ENCODE data around the gene KIF3A. TPM values are rescaled to one million over a fixed set of nuclear protein-coding genes. Genes with fewer than 3 reads are reported as not detected.

The KIF3A gene
- total RNA-seq, 1 experiment from 2014 or later = 12.7 TPM

DNA sequence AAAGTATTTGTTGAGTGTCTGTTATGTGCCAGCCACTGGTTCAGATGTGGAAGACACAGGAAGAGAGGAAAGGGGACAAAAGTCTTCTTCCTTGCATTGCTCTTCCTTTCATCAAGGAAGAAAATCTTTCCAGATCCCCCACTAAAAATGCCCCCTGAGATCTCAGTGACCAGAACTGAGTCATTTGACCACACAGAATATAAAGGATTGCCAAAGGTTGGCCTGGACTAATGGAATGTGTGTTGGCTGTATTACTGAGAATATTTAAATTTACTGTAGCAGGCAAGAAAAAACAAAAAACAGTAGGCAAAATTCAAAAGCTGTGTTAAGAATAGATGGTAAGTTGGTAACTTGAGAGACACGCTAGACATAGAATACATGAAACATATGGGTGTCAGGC, 49.7 kb upstream of the KIF3A start:
- no peaks in the 10 kb centered on the region for H3K79me2 ChIP-seq (ENCODE audit: insufficient read depth, low read length)
- no peak overlapping the region for H3K9ac ChIP-seq (ENCODE audit: low read length)
- intact Hi-C loops (cut with micrococcal nuclease) = no loop called here
- H3K4me3 ChIP-seq (replicated peaks in 1 of 2; ENCODE audit: low read depth in 1 of 2, low read length in 2 of 2) = no peak overlapping the region
- no TSS peak for BruUV-seq (replicated peaks)
- DNase-seq (ENCODE audit: low read depth, low spot score) = no peak
- CTCF ChIA-PET = no interaction called here
- no peaks in the 10 kb centered on the region for H3K9me3 ChIP-seq (ENCODE audit: control insufficient read depth in 1 of 2, insufficient read depth in 1 of 2, low read depth in 1 of 2, low read length in 2 of 2)
- H3K27ac ChIP-seq (ENCODE audit: low read depth, low read length) = no peak overlapping the region
- ATAC-seq = no peak
- H3K36me3 ChIP-seq (ENCODE audit: control insufficient read depth in 1 of 2, insufficient read depth in 2 of 2, low read length in 2 of 2) = no peaks in the 10 kb centered on the region
- H2AFZ ChIP-seq (ENCODE audit: low read depth, low read length, poor library complexity, severe bottlenecking) = no peak overlapping the region
- H3K27me3 ChIP-seq (ENCODE audit: insufficient read depth, low read length) = no peaks in the 10 kb centered on the region
- no peaks in the 10 kb centered on the region for H4K20me1 ChIP-seq (ENCODE audit: insufficient read depth)
- H3K9me2 ChIP-seq (ENCODE audit: insufficient read depth) = no peaks in the 10 kb centered on the region
- peaks cover 0 to 5% of the 10 kb centered on the region in 2 experiments; a peak in 3 of 4 replicates for H3K4me1 ChIP-seq (ENCODE audit: control insufficient read depth in 1 of 2, insufficient read depth in 2 of 2, low read length in 2 of 2)
- RAD21 ChIA-PET (ENCODE audit: low non-redundant PET in 1 of 2, low total read pairs in 2 of 2, uncharacterized antibody in 2 of 2, unreplicated experiment in 2 of 2) = no interaction called here
- H3K4me2 ChIP-seq (ENCODE audit: low read length) = no peak overlapping the region
- POLR2A ChIA-PET = no interaction called here
- TF ChIP-seq ATF3 (IDR thresholded peaks at IDR 0.05) (no peak), ELF1 (IDR thresholded peaks at IDR 0.05; ENCODE audit: borderline replicate concordance, low read depth) (no peak), SRF (IDR thresholded peaks at IDR 0.05; ENCODE audit: low read depth) (no peak), CEBPB (IDR thresholded peaks at IDR 0.05; ENCODE audit: low read depth) (no peak), SIN3A (IDR thresholded peaks at IDR 0.05; ENCODE audit: low read depth) (no peak), TCF7L2 (IDR thresholded peaks at IDR 0.05; ENCODE audit: borderline replicate concordance, extremely low read depth, insufficient read depth, insufficient read length) (no peak), ZFX (IDR thresholded peaks at IDR 0.05) (no peak), SP1 (IDR thresholded peaks at IDR 0.05; ENCODE audit: low read depth) (no peak), FOSL1 (IDR thresholded peaks at IDR 0.05; ENCODE audit: low read depth) (no peak), POLR2AphosphoS5 (IDR thresholded peaks at IDR 0.05; ENCODE audit: low read depth, low read length) (no peak), EZH2 (IDR thresholded peaks at IDR 0.05) (no peak), YY1 (IDR thresholded peaks at IDR 0.05; ENCODE audit: extremely low read depth, insufficient replicate concordance, low read depth, low read length) (no peak), EGR1 (IDR thresholded peaks at IDR 0.05; ENCODE audit: low read depth) (no peak), EZH2phosphoT487 (IDR thresholded peaks at IDR 0.05; ENCODE audit: borderline replicate concordance) (no peak), MAX (IDR thresholded peaks at IDR 0.05) (no peak)
- TF ChIP-seq, protein P1, sequence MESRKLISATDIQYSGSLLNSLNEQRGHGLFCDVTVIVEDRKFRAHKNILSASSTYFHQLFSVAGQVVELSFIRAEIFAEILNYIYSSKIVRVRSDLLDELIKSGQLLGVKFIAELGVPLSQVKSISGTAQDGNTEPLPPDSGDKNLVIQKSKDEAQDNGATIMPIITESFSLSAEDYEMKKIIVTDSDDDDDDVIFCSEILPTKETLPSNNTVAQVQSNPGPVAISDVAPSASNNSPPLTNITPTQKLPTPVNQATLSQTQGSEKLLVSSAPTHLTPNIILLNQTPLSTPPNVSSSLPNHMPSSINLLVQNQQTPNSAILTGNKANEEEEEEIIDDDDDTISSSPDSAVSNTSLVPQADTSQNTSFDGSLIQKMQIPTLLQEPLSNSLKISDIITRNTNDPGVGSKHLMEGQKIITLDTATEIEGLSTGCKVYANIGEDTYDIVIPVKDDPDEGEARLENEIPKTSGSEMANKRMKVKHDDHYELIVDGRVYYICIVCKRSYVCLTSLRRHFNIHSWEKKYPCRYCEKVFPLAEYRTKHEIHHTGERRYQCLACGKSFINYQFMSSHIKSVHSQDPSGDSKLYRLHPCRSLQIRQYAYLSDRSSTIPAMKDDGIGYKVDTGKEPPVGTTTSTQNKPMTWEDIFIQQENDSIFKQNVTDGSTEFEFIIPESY (IDR thresholded peaks at IDR 0.05; ENCODE audit: extremely low read depth, insufficient replicate concordance, low read length) = no peak
- TF ChIP-seq, protein P2, sequence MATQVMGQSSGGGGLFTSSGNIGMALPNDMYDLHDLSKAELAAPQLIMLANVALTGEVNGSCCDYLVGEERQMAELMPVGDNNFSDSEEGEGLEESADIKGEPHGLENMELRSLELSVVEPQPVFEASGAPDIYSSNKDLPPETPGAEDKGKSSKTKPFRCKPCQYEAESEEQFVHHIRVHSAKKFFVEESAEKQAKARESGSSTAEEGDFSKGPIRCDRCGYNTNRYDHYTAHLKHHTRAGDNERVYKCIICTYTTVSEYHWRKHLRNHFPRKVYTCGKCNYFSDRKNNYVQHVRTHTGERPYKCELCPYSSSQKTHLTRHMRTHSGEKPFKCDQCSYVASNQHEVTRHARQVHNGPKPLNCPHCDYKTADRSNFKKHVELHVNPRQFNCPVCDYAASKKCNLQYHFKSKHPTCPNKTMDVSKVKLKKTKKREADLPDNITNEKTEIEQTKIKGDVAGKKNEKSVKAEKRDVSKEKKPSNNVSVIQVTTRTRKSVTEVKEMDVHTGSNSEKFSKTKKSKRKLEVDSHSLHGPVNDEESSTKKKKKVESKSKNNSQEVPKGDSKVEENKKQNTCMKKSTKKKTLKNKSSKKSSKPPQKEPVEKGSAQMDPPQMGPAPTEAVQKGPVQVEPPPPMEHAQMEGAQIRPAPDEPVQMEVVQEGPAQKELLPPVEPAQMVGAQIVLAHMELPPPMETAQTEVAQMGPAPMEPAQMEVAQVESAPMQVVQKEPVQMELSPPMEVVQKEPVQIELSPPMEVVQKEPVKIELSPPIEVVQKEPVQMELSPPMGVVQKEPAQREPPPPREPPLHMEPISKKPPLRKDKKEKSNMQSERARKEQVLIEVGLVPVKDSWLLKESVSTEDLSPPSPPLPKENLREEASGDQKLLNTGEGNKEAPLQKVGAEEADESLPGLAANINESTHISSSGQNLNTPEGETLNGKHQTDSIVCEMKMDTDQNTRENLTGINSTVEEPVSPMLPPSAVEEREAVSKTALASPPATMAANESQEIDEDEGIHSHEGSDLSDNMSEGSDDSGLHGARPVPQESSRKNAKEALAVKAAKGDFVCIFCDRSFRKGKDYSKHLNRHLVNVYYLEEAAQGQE (IDR thresholded peaks at IDR 0.05; ENCODE audit: low read depth) = no peak
- TF ChIP-seq, protein P3, sequence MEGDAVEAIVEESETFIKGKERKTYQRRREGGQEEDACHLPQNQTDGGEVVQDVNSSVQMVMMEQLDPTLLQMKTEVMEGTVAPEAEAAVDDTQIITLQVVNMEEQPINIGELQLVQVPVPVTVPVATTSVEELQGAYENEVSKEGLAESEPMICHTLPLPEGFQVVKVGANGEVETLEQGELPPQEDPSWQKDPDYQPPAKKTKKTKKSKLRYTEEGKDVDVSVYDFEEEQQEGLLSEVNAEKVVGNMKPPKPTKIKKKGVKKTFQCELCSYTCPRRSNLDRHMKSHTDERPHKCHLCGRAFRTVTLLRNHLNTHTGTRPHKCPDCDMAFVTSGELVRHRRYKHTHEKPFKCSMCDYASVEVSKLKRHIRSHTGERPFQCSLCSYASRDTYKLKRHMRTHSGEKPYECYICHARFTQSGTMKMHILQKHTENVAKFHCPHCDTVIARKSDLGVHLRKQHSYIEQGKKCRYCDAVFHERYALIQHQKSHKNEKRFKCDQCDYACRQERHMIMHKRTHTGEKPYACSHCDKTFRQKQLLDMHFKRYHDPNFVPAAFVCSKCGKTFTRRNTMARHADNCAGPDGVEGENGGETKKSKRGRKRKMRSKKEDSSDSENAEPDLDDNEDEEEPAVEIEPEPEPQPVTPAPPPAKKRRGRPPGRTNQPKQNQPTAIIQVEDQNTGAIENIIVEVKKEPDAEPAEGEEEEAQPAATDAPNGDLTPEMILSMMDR (IDR thresholded peaks at IDR 0.05 in 2 of 3, conservative IDR thresholded peaks at IDR 0.05 in 1 of 3; ENCODE audit: borderline replicate concordance in 1 of 3, insufficient read depth in 1 of 3, low read depth in 2 of 3, low read length in 2 of 3) = no peak
